ENCODE measurements around the gene HDAC4.

DNA sequence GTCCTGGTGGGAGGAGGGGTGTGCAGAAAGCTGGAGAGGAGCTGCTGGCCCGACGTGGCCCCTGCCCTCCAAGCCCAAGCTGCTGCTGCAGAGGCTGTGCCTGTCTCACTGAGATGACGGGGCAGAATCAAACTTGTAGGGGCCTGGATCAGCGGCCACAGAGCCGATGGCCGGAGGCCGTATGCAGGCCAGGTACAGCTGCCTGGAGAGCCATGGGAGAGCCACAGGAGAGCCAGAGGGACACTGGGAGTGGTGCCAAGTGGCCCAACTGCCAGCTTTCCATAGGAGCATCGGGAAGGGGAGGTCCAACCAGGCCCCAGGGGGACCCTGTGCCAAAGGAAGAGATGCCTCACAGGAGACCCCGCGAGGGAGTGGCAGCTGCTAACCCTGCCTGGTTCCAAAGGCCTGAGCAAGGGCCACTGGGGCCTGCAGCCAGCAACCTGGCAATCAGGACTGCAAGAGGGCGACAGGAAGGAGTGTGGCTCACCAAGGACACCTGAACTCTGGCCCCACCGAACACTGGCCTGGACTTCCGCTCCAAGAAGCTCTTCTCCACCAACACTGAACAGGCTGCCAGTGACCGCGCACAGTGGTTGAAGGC lies 70.7 kb downstream of the HDAC4 start:
- TF ChIP-seq, protein P1, sequence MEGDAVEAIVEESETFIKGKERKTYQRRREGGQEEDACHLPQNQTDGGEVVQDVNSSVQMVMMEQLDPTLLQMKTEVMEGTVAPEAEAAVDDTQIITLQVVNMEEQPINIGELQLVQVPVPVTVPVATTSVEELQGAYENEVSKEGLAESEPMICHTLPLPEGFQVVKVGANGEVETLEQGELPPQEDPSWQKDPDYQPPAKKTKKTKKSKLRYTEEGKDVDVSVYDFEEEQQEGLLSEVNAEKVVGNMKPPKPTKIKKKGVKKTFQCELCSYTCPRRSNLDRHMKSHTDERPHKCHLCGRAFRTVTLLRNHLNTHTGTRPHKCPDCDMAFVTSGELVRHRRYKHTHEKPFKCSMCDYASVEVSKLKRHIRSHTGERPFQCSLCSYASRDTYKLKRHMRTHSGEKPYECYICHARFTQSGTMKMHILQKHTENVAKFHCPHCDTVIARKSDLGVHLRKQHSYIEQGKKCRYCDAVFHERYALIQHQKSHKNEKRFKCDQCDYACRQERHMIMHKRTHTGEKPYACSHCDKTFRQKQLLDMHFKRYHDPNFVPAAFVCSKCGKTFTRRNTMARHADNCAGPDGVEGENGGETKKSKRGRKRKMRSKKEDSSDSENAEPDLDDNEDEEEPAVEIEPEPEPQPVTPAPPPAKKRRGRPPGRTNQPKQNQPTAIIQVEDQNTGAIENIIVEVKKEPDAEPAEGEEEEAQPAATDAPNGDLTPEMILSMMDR (IDR thresholded peaks at IDR 0.05): no peak
- no peak for TF ChIP-seq POLR2A (IDR thresholded peaks at IDR 0.05)
